Skeletal muscle cell (primary cell): ENCODE results near the gene MRGPRD.

ENCODE experiments used
- DNase-seq: peaks from one replicate; pipeline ENCODE4 v3.0.0-alpha.2; 2010; ENCODE audit warnings: low read depth
- H3K4me3 ChIP-seq: 2 replicates; pipeline ENCODE4 v1.5.1; 2011; ENCODE audit warnings: low read depth, mild to moderate bottlenecking, control low read depth, low read length, moderate library complexity

Gene MRGPRD

GRCh38 chr11:68956142-68956541, 24.6 kb downstream of the MRGPRD start:
- H3K4me3 ChIP-seq: no peak overlapping the region
- no peak for DNase-seq

GRCh38 chr11:68955607-68955958, 25.2 kb downstream of the MRGPRD start:
- H3K4me3 ChIP-seq: no peak overlapping the region
- no peak for DNase-seq

GRCh38 chr11:68954836-68955606, 25.8 kb downstream of the MRGPRD start:
- H3K4me3 ChIP-seq: no peak overlapping the region
- no peak for DNase-seq

- no peak for DNase-seq
These were observed 30.0 kb downstream of the MRGPRD start for GRCh38 chr11:68950762-68951161.

GRCh38 chr11:68950270-68950669, 30.5 kb downstream of the MRGPRD start:
- DNase-seq: no peak
- H3K4me3 ChIP-seq: no peak overlapping the region

More at GRCh38 chr11:68950762-68951161, 30.0 kb downstream of the MRGPRD start:
- no peak overlapping the region for H3K4me3 ChIP-seq

- no peak for DNase-seq
- H3K4me3 ChIP-seq: no peak overlapping the region
These were observed 31.9 kb downstream of the MRGPRD start for GRCh38 chr11:68948935-68949334.

GRCh38 chr11:68948496-68948895, 32.3 kb downstream of the MRGPRD start:
- no peak for DNase-seq
- H3K4me3 ChIP-seq: no peak overlapping the region

- no peak for DNase-seq
- H3K4me3 ChIP-seq: no peak overlapping the region
These were observed 33.6 kb downstream of the MRGPRD start for GRCh38 chr11:68947151-68947550.

- H3K4me3 ChIP-seq: no peak overlapping the region
- peak; percentile 33 for DNase-seq
These were observed 34.2 kb downstream of the MRGPRD start for GRCh38 chr11:68946416-68947090.

- no peak for DNase-seq
- H3K4me3 ChIP-seq: no peak overlapping the region
These were observed 38.0 kb downstream of the MRGPRD start for GRCh38 chr11:68942751-68943271.

- H3K4me3 ChIP-seq: no peak overlapping the region
- no peak for DNase-seq
These were observed 38.6 kb downstream of the MRGPRD start for GRCh38 chr11:68942095-68942620.

- no peak for DNase-seq
- H3K4me3 ChIP-seq: no peak overlapping the region
These were observed 39.3 kb downstream of the MRGPRD start for GRCh38 chr11:68941324-68942094.

- no peak overlapping the region for H3K4me3 ChIP-seq
- DNase-seq: no peak
These were observed 40.0 kb downstream of the MRGPRD start for GRCh38 chr11:68940651-68941323.

GRCh38 chr11:68939583-68940555, 40.9 kb downstream of the MRGPRD start:
- no peak overlapping the region for H3K4me3 ChIP-seq
- no peak for DNase-seq

GRCh38 chr11:68938816-68939582, 41.8 kb downstream of the MRGPRD start:
- DNase-seq: no peak
- no peak overlapping the region for H3K4me3 ChIP-seq

GRCh38 chr11:68938088-68938487, 42.7 kb downstream of the MRGPRD start:
- H3K4me3 ChIP-seq: no peak overlapping the region
- DNase-seq: no peak
